ENCODE measurements around the gene PRADC1.

DNA sequence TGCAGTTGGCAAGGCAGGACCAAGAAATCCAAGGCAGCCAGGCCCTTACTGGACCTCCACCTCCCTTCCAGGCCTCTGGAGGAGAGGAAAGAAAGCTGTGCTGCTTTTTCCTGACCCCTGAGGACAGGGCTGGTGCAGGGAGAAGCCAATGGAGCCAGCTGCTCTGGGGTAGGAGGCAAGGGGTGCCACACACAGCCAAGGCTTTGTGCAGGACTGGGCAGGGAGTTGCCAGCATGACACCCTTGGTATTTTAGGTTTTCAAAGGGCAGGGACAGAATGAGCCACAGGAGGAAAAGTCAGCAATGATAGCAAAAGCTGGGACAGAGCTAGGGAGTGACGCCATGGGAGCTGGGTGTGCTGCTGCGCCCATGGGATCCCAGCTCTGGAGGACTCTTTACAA is 24.0 kb upstream of the PRADC1 start:
- TF ChIP-seq, protein P1, sequence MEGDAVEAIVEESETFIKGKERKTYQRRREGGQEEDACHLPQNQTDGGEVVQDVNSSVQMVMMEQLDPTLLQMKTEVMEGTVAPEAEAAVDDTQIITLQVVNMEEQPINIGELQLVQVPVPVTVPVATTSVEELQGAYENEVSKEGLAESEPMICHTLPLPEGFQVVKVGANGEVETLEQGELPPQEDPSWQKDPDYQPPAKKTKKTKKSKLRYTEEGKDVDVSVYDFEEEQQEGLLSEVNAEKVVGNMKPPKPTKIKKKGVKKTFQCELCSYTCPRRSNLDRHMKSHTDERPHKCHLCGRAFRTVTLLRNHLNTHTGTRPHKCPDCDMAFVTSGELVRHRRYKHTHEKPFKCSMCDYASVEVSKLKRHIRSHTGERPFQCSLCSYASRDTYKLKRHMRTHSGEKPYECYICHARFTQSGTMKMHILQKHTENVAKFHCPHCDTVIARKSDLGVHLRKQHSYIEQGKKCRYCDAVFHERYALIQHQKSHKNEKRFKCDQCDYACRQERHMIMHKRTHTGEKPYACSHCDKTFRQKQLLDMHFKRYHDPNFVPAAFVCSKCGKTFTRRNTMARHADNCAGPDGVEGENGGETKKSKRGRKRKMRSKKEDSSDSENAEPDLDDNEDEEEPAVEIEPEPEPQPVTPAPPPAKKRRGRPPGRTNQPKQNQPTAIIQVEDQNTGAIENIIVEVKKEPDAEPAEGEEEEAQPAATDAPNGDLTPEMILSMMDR (IDR thresholded peaks at IDR 0.05): no peak
- no peak for TF ChIP-seq POLR2A (IDR thresholded peaks at IDR 0.05; ENCODE audit: low read depth)
- no peak for TF ChIP-seq EP300 (IDR thresholded peaks at IDR 0.05)

Measured in esophagus muscularis mucosa (tissue), 4 donors.